CD4-positive, alpha-beta T cell (primary cell): Measurements from ENCODE around the gene LDHA. TPM values are rescaled to one million over a fixed set of nuclear protein-coding genes. Genes with fewer than 3 reads are reported as not detected.
"Not testable (repeated sequence)": the region's sequence is repeated elsewhere in the genome, so short reads cannot be mapped to it uniquely, and the experiment has no call there.

Source experiments
- ATAC-seq: fragments of 200-7000 bp; cut with Tn5 transposase; one replicate; pipeline ENCODE4 v1.10.0; 2022; ENCODE audit warnings: mild to moderate bottlenecking; ENCODE audit not compliant: poor library complexity
- CTCF ChIA-PET: fragments of 350-600 bp; sonication (Branson Sonifier 250); formaldehyde crosslinking; loops from one replicate; lab custom pipeline; 2021; ENCODE audit warnings: antibody characterized with exemption, inconsistent platforms; lab: Charles Lee
- POLR2A ChIA-PET: fragments of 350-600 bp; sonication (Branson Sonifier 250); formaldehyde crosslinking; loops from one replicate; lab custom pipeline; 2021; ENCODE audit warnings: antibody characterized with exemption, inconsistent platforms; lab: Charles Lee
- DNase-seq, 14 experiments: peaks; one replicate each; pipeline ENCODE4 v3.0.0-alpha.2; 2013 to 2020; ENCODE audit warnings: mixed read lengths in 2 of 14
- H3K27ac ChIP-seq, 2 donors: one replicate each; pipeline versions ENCODE4 v1.5.1 to v1.7.0; 2013; ENCODE audit warnings: low read length in 2 of 2, low read depth in 1 of 2, mild to moderate bottlenecking in 1 of 2
- H3K27me3 ChIP-seq, 2 experiments: 1 replicate in 1 of 2; 2 replicates in 1 of 2; pipeline versions ENCODE4 v1.6.1 to v1.7.0; 2013; ENCODE audit warnings: low read length in 2 of 2, control low read depth in 1 of 2, mild to moderate bottlenecking in 1 of 2, moderate library complexity in 1 of 2; ENCODE audit not compliant: insufficient read depth in 2 of 2, control insufficient read depth in 1 of 2
- H3K36me3 ChIP-seq: one replicate; pipeline ENCODE4 v1.6.1; 2013; ENCODE audit warnings: low read length, control low read depth; ENCODE audit not compliant: insufficient read depth
- H3K4me1 ChIP-seq: one replicate; pipeline ENCODE4 v1.6.1; 2013; ENCODE audit warnings: low read length, control low read depth; ENCODE audit not compliant: insufficient read depth
- H3K4me3 ChIP-seq: one replicate; pipeline ENCODE4 v1.5.1; 2013; ENCODE audit warnings: mild to moderate bottlenecking, low read length, moderate library complexity
- H3K9me3 ChIP-seq, 2 experiments: 1 replicate in 1 of 2; 2 replicates in 1 of 2; pipeline versions ENCODE4 v1.6.1 to v1.7.0; 2013; ENCODE audit warnings: low read length in 2 of 2, mild to moderate bottlenecking in 2 of 2, control low read depth in 1 of 2, moderate library complexity in 1 of 2; ENCODE audit not compliant: control insufficient read depth in 1 of 2, insufficient read depth in 1 of 2
- H3K27ac Mint-ChIP-seq: one replicate; pipeline ENCODE4 v1.8.0; 2020; ENCODE audit warnings: mixed read lengths
- H3K27me3 Mint-ChIP-seq: one replicate; pipeline ENCODE4 v1.8.0; 2021; ENCODE audit warnings: mixed read lengths
- H3K36me3 Mint-ChIP-seq: one replicate; pipeline ENCODE4 v1.8.0; 2021; ENCODE audit warnings: low read depth, mixed read lengths
- H3K4me1 Mint-ChIP-seq: one replicate; pipeline ENCODE4 v1.8.0; 2021; ENCODE audit warnings: low read depth, mixed read lengths
- H3K4me3 Mint-ChIP-seq: one replicate; pipeline ENCODE4 v1.8.0; 2020; ENCODE audit warnings: mild to moderate bottlenecking, mixed read lengths
- H3K9me3 Mint-ChIP-seq: one replicate; pipeline ENCODE4 v1.8.0; 2020; ENCODE audit warnings: mixed read lengths
- CTCF ChIP-seq: fragments of 200-600 bp; IDR thresholded peaks from one replicate; pipeline ENCODE4 v1.8.0; 2022; ENCODE audit warnings: antibody characterized with exemption, mild to moderate bottlenecking
- intact Hi-C, 2 experiments: fragments of 100-400 bp; cut with DNase I in 1 of 2; cut with micrococcal nuclease in 1 of 2; formaldehyde crosslinking; loops; one replicate each; pipeline versions ENCODE4 v1.15.1 to v1.9.0; 2023 to 2025; cut with DNase I, micrococcal nuclease
- total RNA-seq, 174 experiments: library from RNA in 2 of 174; stranded (reverse) in 2 of 174; gene quantifications; one replicate each; pipeline ENCODE4 v1.2.3 and lab custom pipeline; 2021 to 2026

The LDHA gene
- total RNA-seq, 2 experiments from 2014 or later: 317 to 324 TPM

GRCh38 chr11:18404062-18404461, 9.7 kb downstream of the LDHA start:
- Mint-ChIP-seq H3K27me3 (no peaks in the 10 kb centered on the region), H3K9me3 (no peaks in the 10 kb centered on the region), H3K36me3 (peaks cover 87% of the 10 kb centered on the region), H3K4me3 (no peak overlapping the region), H3K27ac (no peak overlapping the region), H3K4me1 (peaks cover 7% of the 10 kb centered on the region)
- Histone ChIP-seq H3K36me3 (peaks cover 86% of the 10 kb centered on the region), H3K4me3 (no peak overlapping the region), H3K9me3 (no peaks in the 10 kb centered on the region), H3K4me1 (no peaks in the 10 kb centered on the region), H3K27ac (no peak overlapping the region), H3K27me3 (no peaks in the 10 kb centered on the region)
- TF ChIP-seq CTCF: no peak
- ChIA-PET POLR2A (interaction anchor here (2.0 kb wide), 1 partner anchor 8 kb away, joined by 8 read pairs; no protein-coding TSS in a partner anchor), CTCF (no interaction called here)
- ATAC-seq: no peak
- no peak for DNase-seq
- intact Hi-C loops: no loop called here

- H3K9me3 ChIP-seq, DNase-seq, ATAC-seq, H3K27ac Mint-ChIP-seq, H3K9me3 Mint-ChIP-seq, H3K4me1 ChIP-seq, H3K4me3 Mint-ChIP-seq, H3K27ac ChIP-seq, H3K4me3 ChIP-seq, H3K27me3 Mint-ChIP-seq, H3K27me3 ChIP-seq, intact Hi-C loops: not testable (repeated sequence)
- CTCF ChIA-PET: interaction anchor here (1.1 kb wide), 1 partner anchor 43 kb away, joined by 4 read pairs; no protein-coding TSS in a partner anchor
- Mint-ChIP-seq H3K4me1 (peaks cover 16% of the 10 kb centered on the region), H3K36me3 (peaks cover 58% of the 10 kb centered on the region)
- POLR2A ChIA-PET: interaction anchor here (0.6 kb wide), 1 partner anchor 119 kb away, joined by 4 read pairs; no protein-coding TSS in a partner anchor
- H3K36me3 ChIP-seq: peaks cover 59% of the 10 kb centered on the region
These were observed 13.0 kb downstream of the LDHA start for GRCh38 chr11:18407400-18407799.

GRCh38 chr11:18408558-18409291, 14.4 kb downstream of the LDHA start:
- ATAC-seq: no peak
- intact Hi-C loops: no loop called here
- peaks cover 45% of the 10 kb centered on the region for H3K36me3 ChIP-seq

More at GRCh38 chr11:18408558-18409291, 14.4 kb downstream of the LDHA start:
- CTCF ChIA-PET: no interaction called here
- Mint-ChIP-seq H3K9me3 (no peaks in the 10 kb centered on the region), H3K36me3 (peaks cover 44% of the 10 kb centered on the region), H3K27ac (no peak overlapping the region), H3K27me3 (no peaks in the 10 kb centered on the region), H3K4me3 (no peak overlapping the region), H3K4me1 (peaks cover 13% of the 10 kb centered on the region)
- no peak overlapping the region for H3K27ac ChIP-seq
- no peak overlapping the region for H3K4me3 ChIP-seq
- POLR2A ChIA-PET: interaction anchor here (1.0 to 1.1 kb wide), 2 partner anchors 25 to 86 kb away, joined by 3 read pairs; partner anchors contain the start of genes GTF2H1 and HPS5
- H3K9me3 ChIP-seq: peaks cover 0 to 5% of the 10 kb centered on the region in 2 experiments
- H3K27me3 ChIP-seq: no peaks in the 10 kb centered on the region
- peaks cover 6% of the 10 kb centered on the region for H3K4me1 ChIP-seq
- DNase-seq: no peak
- TF ChIP-seq CTCF: no peak
